ENCODE measurements around the gene QTRT2.

Gene QTRT2

DNA sequence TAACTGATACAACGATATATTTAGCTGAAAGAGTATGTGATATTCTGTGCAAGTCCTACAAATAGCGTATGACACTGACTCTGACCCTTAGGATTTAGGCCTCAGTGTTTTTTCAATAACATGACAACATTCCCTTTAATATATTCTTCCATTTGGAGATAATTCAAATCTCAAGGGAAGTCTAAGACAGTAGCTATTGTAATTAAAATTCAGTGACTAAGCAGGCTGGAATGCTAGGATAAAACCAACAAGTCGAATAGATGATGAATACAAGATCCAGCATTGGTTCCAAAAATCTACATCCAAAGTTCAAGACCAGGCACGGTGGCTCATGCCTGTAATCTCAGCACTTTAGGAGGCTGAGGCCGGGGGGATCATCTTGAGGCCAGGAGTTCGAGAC, 56.2 kb downstream of the QTRT2 start:
- no peak for ATAC-seq (ENCODE audit: low read depth)
- no peak for DNase-seq (ENCODE audit: low spot score)
- no peaks in the 10 kb centered on the region for H3K27me3 ChIP-seq (ENCODE audit: insufficient read depth, poor library complexity, severe bottlenecking)
- H3K4me3 ChIP-seq (ENCODE audit: severe bottlenecking), result no peak overlapping the region
- H3K4me1 ChIP-seq (ENCODE audit: insufficient read depth, poor library complexity, severe bottlenecking), result no peaks in the 10 kb centered on the region
- H3K27ac ChIP-seq (ENCODE audit: poor library complexity, severe bottlenecking), result no peak overlapping the region
- H3K36me3 ChIP-seq (ENCODE audit: low read depth), result no peaks in the 10 kb centered on the region
- TF ChIP-seq, protein P1, sequence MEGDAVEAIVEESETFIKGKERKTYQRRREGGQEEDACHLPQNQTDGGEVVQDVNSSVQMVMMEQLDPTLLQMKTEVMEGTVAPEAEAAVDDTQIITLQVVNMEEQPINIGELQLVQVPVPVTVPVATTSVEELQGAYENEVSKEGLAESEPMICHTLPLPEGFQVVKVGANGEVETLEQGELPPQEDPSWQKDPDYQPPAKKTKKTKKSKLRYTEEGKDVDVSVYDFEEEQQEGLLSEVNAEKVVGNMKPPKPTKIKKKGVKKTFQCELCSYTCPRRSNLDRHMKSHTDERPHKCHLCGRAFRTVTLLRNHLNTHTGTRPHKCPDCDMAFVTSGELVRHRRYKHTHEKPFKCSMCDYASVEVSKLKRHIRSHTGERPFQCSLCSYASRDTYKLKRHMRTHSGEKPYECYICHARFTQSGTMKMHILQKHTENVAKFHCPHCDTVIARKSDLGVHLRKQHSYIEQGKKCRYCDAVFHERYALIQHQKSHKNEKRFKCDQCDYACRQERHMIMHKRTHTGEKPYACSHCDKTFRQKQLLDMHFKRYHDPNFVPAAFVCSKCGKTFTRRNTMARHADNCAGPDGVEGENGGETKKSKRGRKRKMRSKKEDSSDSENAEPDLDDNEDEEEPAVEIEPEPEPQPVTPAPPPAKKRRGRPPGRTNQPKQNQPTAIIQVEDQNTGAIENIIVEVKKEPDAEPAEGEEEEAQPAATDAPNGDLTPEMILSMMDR (IDR thresholded peaks at IDR 0.05; ENCODE audit: poor library complexity, severe bottlenecking), result no peak
- H3K9me3 ChIP-seq (ENCODE audit: severe bottlenecking), result no peaks in the 10 kb centered on the region

DNA sequence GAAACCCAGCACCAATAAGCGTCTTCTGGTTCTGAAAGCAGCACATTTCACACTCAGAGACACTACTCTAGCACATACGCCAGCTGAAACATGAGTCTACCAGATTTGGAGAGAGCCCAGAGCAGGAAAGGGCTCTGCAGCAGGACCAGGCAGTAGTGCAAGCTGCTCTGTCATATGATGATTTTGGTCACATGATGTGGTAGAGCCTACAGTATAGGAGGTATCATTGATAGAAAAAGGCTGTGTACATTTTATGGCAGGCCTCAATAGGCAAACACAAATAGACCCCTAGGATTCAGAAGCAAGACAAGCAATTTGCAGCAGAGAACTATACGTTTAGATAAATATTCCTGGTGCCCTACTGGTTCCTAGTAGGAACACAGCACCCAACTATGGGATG, 58.2 kb downstream of the QTRT2 start:
- TF ChIP-seq, protein P1 (IDR thresholded peaks at IDR 0.05; ENCODE audit: poor library complexity, severe bottlenecking), result no peak
- H3K9me3 ChIP-seq (ENCODE audit: severe bottlenecking), result no peaks in the 10 kb centered on the region
- H3K4me1 ChIP-seq (ENCODE audit: insufficient read depth, poor library complexity, severe bottlenecking), result no peaks in the 10 kb centered on the region
- H3K27me3 ChIP-seq (ENCODE audit: insufficient read depth, poor library complexity, severe bottlenecking), result no peaks in the 10 kb centered on the region
- H3K36me3 ChIP-seq (ENCODE audit: low read depth), result no peaks in the 10 kb centered on the region
- H3K27ac ChIP-seq (ENCODE audit: poor library complexity, severe bottlenecking), result no peak overlapping the region
- ATAC-seq (ENCODE audit: low read depth), result no peak
- H3K4me3 ChIP-seq (ENCODE audit: severe bottlenecking), result no peak overlapping the region
- no peak for DNase-seq (ENCODE audit: low spot score)

DNA sequence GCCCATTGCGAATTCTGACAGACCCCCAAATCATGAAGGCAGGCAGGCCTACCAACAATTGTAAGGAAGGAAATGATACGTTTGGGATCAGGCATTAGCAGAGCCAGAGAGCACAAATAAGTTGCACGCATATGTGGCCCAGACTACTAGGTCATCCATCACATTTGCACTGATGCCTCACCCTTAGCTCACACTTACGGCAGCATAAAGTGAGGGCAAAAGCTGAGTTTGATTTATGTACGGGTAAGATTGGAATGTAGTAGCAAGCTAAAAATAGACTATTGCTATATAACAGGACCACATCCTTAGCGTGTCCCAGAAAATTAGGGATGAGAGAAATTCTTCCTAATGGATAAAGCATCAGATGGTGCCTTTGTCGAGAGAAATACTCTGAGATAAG, 58.6 kb downstream of the QTRT2 start:
- H3K4me3 ChIP-seq (ENCODE audit: severe bottlenecking), result no peak overlapping the region
- no peaks in the 10 kb centered on the region for H3K4me1 ChIP-seq (ENCODE audit: insufficient read depth, poor library complexity, severe bottlenecking)
- H3K27me3 ChIP-seq (ENCODE audit: insufficient read depth, poor library complexity, severe bottlenecking), result no peaks in the 10 kb centered on the region
- ATAC-seq (ENCODE audit: low read depth), result no peak
- no peaks in the 10 kb centered on the region for H3K9me3 ChIP-seq (ENCODE audit: severe bottlenecking)
- TF ChIP-seq, protein P1 (IDR thresholded peaks at IDR 0.05; ENCODE audit: poor library complexity, severe bottlenecking), result no peak
- no peaks in the 10 kb centered on the region for H3K36me3 ChIP-seq (ENCODE audit: low read depth)
- DNase-seq (ENCODE audit: low spot score), result no peak
- H3K27ac ChIP-seq (ENCODE audit: poor library complexity, severe bottlenecking), result no peak overlapping the region

- no peak overlapping the region for H3K27ac ChIP-seq (ENCODE audit: poor library complexity, severe bottlenecking)
- ATAC-seq (ENCODE audit: low read depth) (no peak), DNase-seq (ENCODE audit: low spot score) (no peak)
- H3K36me3 ChIP-seq (ENCODE audit: low read depth), result no peaks in the 10 kb centered on the region
- no peak overlapping the region for H3K4me3 ChIP-seq (ENCODE audit: severe bottlenecking)
- TF ChIP-seq, protein P1 (IDR thresholded peaks at IDR 0.05; ENCODE audit: poor library complexity, severe bottlenecking), result no peak
- H3K9me3 ChIP-seq (ENCODE audit: severe bottlenecking), result no peaks in the 10 kb centered on the region
- H3K4me1 ChIP-seq (ENCODE audit: insufficient read depth, poor library complexity, severe bottlenecking), result peaks cover 4% of the 10 kb centered on the region
- H3K27me3 ChIP-seq (ENCODE audit: insufficient read depth, poor library complexity, severe bottlenecking), result no peaks in the 10 kb centered on the region
Measured at GRCh38 chr3:114119776-114120175, 63.2 kb downstream of the QTRT2 start.

DNA sequence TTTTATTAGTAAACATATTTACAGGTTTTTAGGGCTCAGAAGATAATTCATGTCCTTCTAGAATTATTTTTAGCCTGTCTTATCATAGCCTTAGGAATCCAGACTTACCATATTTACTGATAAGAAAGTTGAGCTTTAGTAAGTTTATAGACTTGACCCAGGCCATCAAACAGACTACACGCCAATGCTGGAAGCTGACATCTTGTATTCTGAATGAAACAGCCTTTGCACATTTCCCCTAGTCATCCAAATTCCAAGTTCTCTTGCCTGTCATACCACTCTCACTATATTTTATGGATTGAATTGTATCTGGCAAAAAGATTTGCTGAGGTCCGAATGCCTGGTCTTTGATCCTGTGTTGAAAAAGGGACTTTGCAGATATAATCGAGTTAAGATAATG, 63.7 kb downstream of the QTRT2 start:
- ATAC-seq (ENCODE audit: low read depth) (no peak), DNase-seq (ENCODE audit: low spot score) (no peak)
- TF ChIP-seq, protein P1 (IDR thresholded peaks at IDR 0.05; ENCODE audit: poor library complexity, severe bottlenecking), result no peak
- H3K4me3 ChIP-seq (ENCODE audit: severe bottlenecking), result no peak overlapping the region
- no peaks in the 10 kb centered on the region for H3K27me3 ChIP-seq (ENCODE audit: insufficient read depth, poor library complexity, severe bottlenecking)
- no peak overlapping the region for H3K27ac ChIP-seq (ENCODE audit: poor library complexity, severe bottlenecking)
- no peaks in the 10 kb centered on the region for H3K9me3 ChIP-seq (ENCODE audit: severe bottlenecking)
- H3K36me3 ChIP-seq (ENCODE audit: low read depth), result no peaks in the 10 kb centered on the region
- peaks cover 4% of the 10 kb centered on the region for H3K4me1 ChIP-seq (ENCODE audit: insufficient read depth, poor library complexity, severe bottlenecking)
